ENCODE measurements around the gene ACOT12.

The ACOT12 gene

GRCh38 chr5:81283976-81284375, 110.0 kb downstream of the ACOT12 start:
- Mint-ChIP-seq H3K27me3 (no peaks in the 10 kb centered on the region), H3K4me1 (ENCODE audit: low read depth) (no peaks in the 10 kb centered on the region), H3K36me3 (ENCODE audit: low read depth) (no peaks in the 10 kb centered on the region), H3K27ac (no peak overlapping the region), H3K9me3 (peaks cover 9% of the 10 kb centered on the region), H3K4me3 (no peak overlapping the region)
- intact Hi-C loops (cut with micrococcal nuclease): no loop called here
